Heart right ventricle (tissue), 16 donors: ENCODE data around the gene SCRT2. TPM values are rescaled to one million over a fixed set of nuclear protein-coding genes. Genes with fewer than 3 reads are reported as not detected.

ENCODE experiments used
- ATAC-seq, 8 donors: fragments of 200-7000 bp; cut with Tn5 transposase; one replicate each; pipeline ENCODE4 v1.9.1; 2020; ENCODE audit warnings: mild to moderate bottlenecking in 8 of 8, moderate library complexity in 8 of 8, moderate number of reproducible peaks in 1 of 8
- DNase-seq, 2 donors: peaks; one replicate each; pipeline ENCODE4 v3.0.0-alpha.2; 2020
- H3K27ac ChIP-seq, 10 donors: fragments of 200-600 bp; sonication (generic) in 2 of 10; one replicate each; pipeline versions ENCODE4 v1.5.0 to v1.8.0; 2020 to 2022; ENCODE audit warnings: mild to moderate bottlenecking in 3 of 10
- H3K27me3 ChIP-seq, 7 donors: fragments of 200-600 bp; one replicate each; pipeline ENCODE4 v1.8.0; 2021 to 2022; ENCODE audit warnings: mild to moderate bottlenecking in 2 of 7
- H3K36me3 ChIP-seq, 9 donors: fragments of 200-600 bp; sonication (generic) in 1 of 9; one replicate each; pipeline versions ENCODE4 v1.5.0 to v1.8.0; 2020 to 2022; ENCODE audit warnings: mild to moderate bottlenecking in 2 of 9
- H3K4me1 ChIP-seq, 9 donors: fragments of 200-600 bp; sonication (generic) in 1 of 9; one replicate each; pipeline versions ENCODE4 v1.5.0 to v1.8.0; 2020 to 2022; ENCODE audit warnings: mild to moderate bottlenecking in 4 of 9
- H3K4me3 ChIP-seq, 10 donors: fragments of 200-600 bp; sonication (generic) in 2 of 10; one replicate each; pipeline versions ENCODE4 v1.5.0 to v1.8.0; 2020 to 2022; ENCODE audit warnings: mild to moderate bottlenecking in 7 of 10, moderate library complexity in 2 of 10
- H3K9me3 ChIP-seq, 11 donors: fragments of 200-600 bp in 10 of 11; sonication (generic) in 2 of 11; one replicate each; pipeline versions ENCODE4 v1.5.0 to v1.8.0; 2013 to 2022; ENCODE audit warnings: mild to moderate bottlenecking in 2 of 11, control low read depth in 1 of 11, moderate library complexity in 1 of 11
- CTCF ChIP-seq, 9 donors: fragments of 200-600 bp; sonication (generic) in 2 of 9; IDR thresholded peaks; one replicate each; pipeline versions ENCODE4 v1.5.0 to v1.8.0; 2021 to 2022; ENCODE audit warnings: antibody characterized with exemption in 9 of 9, mild to moderate bottlenecking in 5 of 9, moderate library complexity in 1 of 9
- WGBS, 2 donors: extraction: QIAGEN DNeasy Blood & Tissue Kit; methylation state at CpG; one replicate each; pipeline ENCODE4 v1.1.7; 2013; ENCODE audit warnings: inconsistent platforms in 1 of 2; 5-methylcytosine and 5-hydroxymethylcytosine counted together
- intact Hi-C, 10 donors: fragments of 100-400 bp; cut with DNase I; formaldehyde crosslinking; loops; one replicate each; pipeline versions ENCODE4 v1.11.1 to v1.14.2; 2022
- polyA plus RNA-seq, 2 donors: library from polyadenylated mRNA; stranded (reverse); fragments of 200-250 nt; gene quantifications; one replicate each; pipeline ENCODE4 v1.2.3, GENCODE V29; 2013
- total RNA-seq, 10 donors: library from RNA; stranded (reverse); fragmentation: NEBNext Ultra II Directional in 3 of 10; extraction: Animal tissue kit (Norgen Biotek cat#: 25700) in 3 of 10; gene quantifications; one replicate each; pipeline versions ENCODE4 v1.2.1 to v1.2.4, GENCODE V29; 2021 to 2023
- donor health status: Arrhythmogenic right ventricular cardiomyopathy.
- donor health status: ischemic (EF 13 %, LVEDD 7.1; RV severe dilation, severe dysfunction).
- donor health status: healthy with polysubstance abuse.
- donor health status: DM: no; HTN: yes; CAD: no.
- donor health status: DM: no; HTN: no; CAD: no.
- donor health status: ischemic (EF 25% LVEDD 6.9; RV normal size, moderate dysfunction).
- donor health status: ischemic (EF 25% LVEDD 5.7; RV mildly dilated, moderate dysfunction).
- donor health status: healthy.
- donor health status: DM: yes; HTN: yes; CAD: no.
- donor health status: Ischemic cardiomyopathy.
- donor health status: ischemic (EF 35%, LVEDD 5.7; RV mildly dilated, moderate dysfunction).
- donor health status: nonischemic (EF 11% LVEDD 7.7; RV severe dilation, severe dysfunction).
- donor health status: DM: yes; HTN: yes; CAD: no.
- donor health status: PGD.
- donor health status: ischemic (EF 29% LVEDD 5.4; RV normal size, mild dysfunction).
- donor health status: nonischemic (EF 23%, LVEDD 6.1; RV moderate dilation, normal function).

Gene SCRT2
- total and polyA plus RNA-seq, 12 donors: not detected

DNA sequence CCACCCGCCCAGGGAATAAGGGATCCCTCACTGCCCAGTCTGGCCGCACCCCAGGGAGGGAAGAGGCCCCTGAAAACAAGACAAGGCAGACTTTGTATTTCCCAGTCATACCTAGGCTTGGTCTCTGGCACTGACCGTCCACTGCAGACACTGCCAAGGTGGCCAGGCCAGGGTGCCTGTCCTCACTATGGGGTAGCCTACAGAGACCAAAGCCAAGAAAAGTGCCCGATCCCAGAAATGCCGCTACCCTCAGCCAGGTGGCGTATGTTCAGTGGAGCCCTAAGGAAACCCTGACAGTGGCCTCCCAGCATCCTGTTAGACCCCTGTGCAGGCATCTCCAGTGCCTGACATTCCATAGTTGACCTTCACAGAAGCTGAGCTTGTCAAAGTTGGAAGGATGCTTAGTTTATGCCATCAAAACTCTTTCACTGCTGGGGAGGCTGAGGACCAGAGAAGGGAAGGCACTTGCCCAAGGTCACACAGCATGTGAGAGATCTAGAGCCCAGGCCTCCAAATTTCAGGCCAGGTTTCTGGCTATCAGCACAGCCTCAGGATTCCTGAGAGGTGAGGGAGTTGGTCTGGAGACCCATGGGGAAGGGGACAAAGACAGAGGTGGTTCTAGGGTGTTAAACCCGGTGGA lies 2.5 kb downstream of the SCRT2 start:
- intact Hi-C loops: loop anchor here in 1 of 10 donors (10.0 kb wide), 1 partner anchor 52 kb away; no protein-coding TSS in a partner anchor
- Histone ChIP-seq H3K4me3 (no peak overlapping the region), H3K36me3 (no peaks in the 10 kb centered on the region), H3K4me1 (peaks cover 7 to 48% (median 26%) of the 10 kb centered on the region in 9 donors), H3K9me3 (no peaks in the 10 kb centered on the region), H3K27ac (no peak overlapping the region), H3K27me3 (peaks cover 0 to 69% (median 49%) of the 10 kb centered on the region in 7 donors)
- WGBS, 2 donors: 35 to 39% methylated on average over 7 of the region's 7 CpGs
- ATAC-seq (no peak), DNase-seq (no peak)
- peak in 5 of 9 donors; percentile 10 to 31 (median 22) for TF ChIP-seq CTCF (IDR thresholded peaks at IDR 0.05)

- no peaks in the 10 kb centered on the region for H3K36me3 ChIP-seq
- H3K27me3 ChIP-seq: peaks cover 0 to 65% (median 35%) of the 10 kb centered on the region in 7 donors
- no peak for DNase-seq
- peaks cover 7 to 54% (median 26%) of the 10 kb centered on the region in 9 donors for H3K4me1 ChIP-seq
- WGBS, 2 donors: 48 to 72% methylated on average over 9 of the region's 9 CpGs
- H3K4me3 ChIP-seq: no peak overlapping the region
- no peak for ATAC-seq
- no peaks in the 10 kb centered on the region for H3K9me3 ChIP-seq
- H3K27ac ChIP-seq: no peak overlapping the region
- intact Hi-C loops: loop anchor here in 1 of 10 donors (10.0 kb wide), 1 partner anchor 53 kb away; no protein-coding TSS in a partner anchor
- no peak for TF ChIP-seq CTCF (IDR thresholded peaks at IDR 0.05)
These were observed 4.2 kb downstream of the SCRT2 start for GRCh38 chr20:671252-672030.

GRCh38 chr20:669573-669972 lies 6.0 kb downstream of the SCRT2 start:
- no peak for TF ChIP-seq CTCF (IDR thresholded peaks at IDR 0.05)
- DNase-seq (peak in 1 of 2 donors; percentile 28), ATAC-seq (peak; percentile 41 to 77 (median 67))
- Histone ChIP-seq H3K9me3 (no peaks in the 10 kb centered on the region), H3K4me3 (no peak overlapping the region), H3K27ac (peak overlapping the region; percentile 44 to 80 (median 66)), H3K36me3 (no peaks in the 10 kb centered on the region), H3K4me1 (peaks cover 5 to 42% (median 15%) of the 10 kb centered on the region in 9 donors), H3K27me3 (peaks cover 6 to 66% (median 42%) of the 10 kb centered on the region in 7 donors)
- 38 to 60% methylated on average over 7 of the region's 7 CpGs for whole genome bisulfite sequencing, 2 donors
- intact Hi-C loops: loop anchor here in 6 of 10 donors (5.0 to 10.0 kb wide), 4 partner anchors 33 to 315 kb away; no protein-coding TSS in a partner anchor

DNA sequence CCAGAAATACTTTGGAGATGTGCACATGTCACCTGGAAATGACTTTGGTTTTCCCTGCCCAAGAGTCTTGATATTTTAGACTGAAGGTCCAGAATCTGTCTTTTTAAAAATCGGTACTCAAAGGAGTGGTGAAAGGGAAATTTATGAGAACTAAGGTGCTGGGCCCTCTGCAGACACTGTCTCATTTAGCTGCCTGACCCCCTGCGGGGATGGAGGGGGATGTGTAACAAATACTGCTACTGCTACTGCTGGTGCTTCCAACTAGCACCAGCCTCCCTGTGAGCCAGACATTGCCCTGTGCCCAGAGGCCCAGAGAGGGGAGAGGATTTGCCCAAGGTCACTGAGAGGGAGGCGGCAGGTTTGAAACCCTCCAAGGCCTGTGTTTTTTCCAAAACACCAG lies 7.0 kb downstream of the SCRT2 start:
- Histone ChIP-seq H3K36me3 (no peaks in the 10 kb centered on the region), H3K9me3 (no peaks in the 10 kb centered on the region), H3K27me3 (peaks cover 10 to 69% (median 46%) of the 10 kb centered on the region in 7 donors), H3K4me1 (peaks cover 5 to 42% (median 15%) of the 10 kb centered on the region in 9 donors), H3K4me3 (no peak overlapping the region), H3K27ac (peak overlapping the region in 9 of 10 donors; percentile 10 to 80 (median 67))
- no peak for TF ChIP-seq CTCF (IDR thresholded peaks at IDR 0.05)
- 55 to 68% methylated on average over 3 of the region's 3 CpGs for WGBS, 2 donors
- DNase-seq: no peak
- intact Hi-C loops: loop anchor here in 6 of 10 donors (5.0 to 10.0 kb wide), 4 partner anchors 34 to 314 kb away; no protein-coding TSS in a partner anchor
- peak in 5 of 8 donors; percentile 20 to 47 (median 40) for ATAC-seq
